Stimulated activated naive B cell treated with anti-CD40 and anti-IgM and Interleukin-4, amounts not matched to agents 10 μg/mL and 1 μg/mL and 100 μg/mL, for 72 hours (primary cell): ENCODE results near the gene KCNA5.

Experiments
- ATAC-seq, 2 donors: fragments of 150-1000 bp; cut with Tn5 transposase; replicated peaks; 2 replicates each; pipeline ENCODE4 v1.10.0; 2021; ENCODE audit warnings: moderate library complexity in 1 of 2
- DNase-seq: peaks from one replicate; pipeline ENCODE4 v3.0.0; 2021
- H3K27ac Mint-ChIP-seq: one replicate; pipeline ENCODE4 v1.8.0; 2022; ENCODE audit warnings: mild to moderate bottlenecking, mixed read lengths
- H3K27me3 Mint-ChIP-seq, 2 donors: one replicate each; pipeline ENCODE4 v1.8.0; 2022; ENCODE audit warnings: mixed read lengths in 2 of 2
- H3K36me3 Mint-ChIP-seq, 2 donors: one replicate each; pipeline ENCODE4 v1.8.0; 2022; ENCODE audit warnings: mixed read lengths in 2 of 2, mild to moderate bottlenecking in 1 of 2
- H3K4me1 Mint-ChIP-seq, 2 donors: one replicate each; pipeline ENCODE4 v1.8.0; 2022; ENCODE audit warnings: mixed read lengths in 2 of 2, mild to moderate bottlenecking in 1 of 2
- H3K4me3 Mint-ChIP-seq, 2 donors: one replicate each; pipeline ENCODE4 v1.8.0; 2022; ENCODE audit warnings: mild to moderate bottlenecking in 2 of 2, mixed read lengths in 2 of 2, moderate library complexity in 1 of 2
- H3K9me3 Mint-ChIP-seq, 2 donors: one replicate each; pipeline ENCODE4 v1.8.0; 2022; ENCODE audit warnings: mixed read lengths in 2 of 2, mild to moderate bottlenecking in 1 of 2

Gene KCNA5

GRCh38 chr12:5085896-5086295, 42.2 kb downstream of the KCNA5 start:
- H3K9me3 Mint-ChIP-seq = no peaks in the 10 kb centered on the region
- H3K4me3 Mint-ChIP-seq = no peak overlapping the region
- DNase-seq (no peak), ATAC-seq (no peak)
- H3K27ac Mint-ChIP-seq = no peak overlapping the region
- peaks cover 20 to 24% of the 10 kb centered on the region in 2 donors for H3K27me3 Mint-ChIP-seq
- no peaks in the 10 kb centered on the region for H3K4me1 Mint-ChIP-seq
- no peaks in the 10 kb centered on the region for H3K36me3 Mint-ChIP-seq

DNA sequence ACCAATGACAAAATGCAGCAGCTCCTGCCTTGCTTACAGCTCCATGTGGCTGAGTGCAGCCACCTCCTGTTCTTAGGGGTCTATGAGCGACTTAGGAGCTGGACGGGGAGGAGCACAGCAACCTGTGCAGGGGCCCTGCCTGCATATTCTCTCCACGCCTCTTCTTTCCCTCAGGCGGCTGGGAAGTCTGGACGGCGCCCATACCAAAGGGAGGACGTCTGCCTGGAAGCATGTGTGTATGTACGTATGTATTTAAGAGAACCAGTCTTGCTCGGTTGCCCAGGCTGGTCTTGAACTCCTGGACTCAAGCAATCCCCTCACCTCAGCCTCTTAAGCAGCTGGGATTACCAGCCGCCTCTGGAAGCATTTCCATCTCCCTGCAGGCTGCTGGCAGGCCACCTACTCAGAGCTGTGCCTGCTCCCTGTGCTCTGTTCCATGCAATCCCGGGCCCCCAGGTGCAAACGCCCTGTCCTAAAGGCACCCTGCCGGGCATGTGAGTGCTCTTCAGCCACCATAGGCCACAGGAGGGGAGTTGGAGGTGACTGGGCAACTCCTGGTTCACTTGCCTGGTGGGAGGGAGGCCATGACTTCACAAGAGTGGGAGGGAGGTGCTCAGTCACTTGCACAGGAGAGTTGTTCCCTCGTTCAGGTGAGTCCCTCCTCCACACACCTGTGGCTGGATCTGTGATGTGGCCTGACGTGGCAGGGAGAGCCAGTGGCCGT, 44.3 kb downstream of the KCNA5 start:
- ATAC-seq (no peak), DNase-seq (no peak)
- Mint-ChIP-seq H3K4me1 (no peaks in the 10 kb centered on the region), H3K36me3 (no peaks in the 10 kb centered on the region), H3K27ac (no peak overlapping the region), H3K4me3 (no peak overlapping the region), H3K9me3 (no peaks in the 10 kb centered on the region), H3K27me3 (peaks cover 22 to 35% of the 10 kb centered on the region in 2 donors)

- no peak for DNase-seq
- H3K27ac Mint-ChIP-seq = no peak overlapping the region
- H3K27me3 Mint-ChIP-seq = peaks cover 26 to 42% of the 10 kb centered on the region in 2 donors
- no peaks in the 10 kb centered on the region for H3K4me1 Mint-ChIP-seq
- no peak for ATAC-seq
- no peaks in the 10 kb centered on the region for H3K9me3 Mint-ChIP-seq
- no peaks in the 10 kb centered on the region for H3K36me3 Mint-ChIP-seq
- H3K4me3 Mint-ChIP-seq = no peak overlapping the region
These were observed 45.0 kb downstream of the KCNA5 start for GRCh38 chr12:5088586-5089264.

DNA sequence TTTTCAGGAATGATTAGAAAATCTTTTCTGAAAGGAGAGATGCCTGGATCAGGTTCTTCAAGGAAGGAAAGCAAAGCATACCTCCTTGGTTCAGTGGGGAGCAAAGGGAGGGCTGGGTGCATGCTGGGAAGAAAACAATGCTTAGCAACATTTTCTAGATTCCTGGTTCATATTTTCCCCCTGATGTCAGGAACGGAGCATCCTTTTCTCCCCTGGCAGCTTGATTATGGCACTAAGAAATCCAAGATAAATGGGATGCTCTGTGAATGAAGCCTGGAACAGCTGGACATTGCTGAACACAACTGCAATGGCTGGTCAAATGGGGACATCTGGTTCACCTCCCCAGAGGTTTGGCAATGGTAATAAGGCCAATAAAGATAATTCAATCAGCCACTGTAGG, 50.9 kb downstream of the KCNA5 start:
- ATAC-seq (no peak), DNase-seq (no peak)
- Mint-ChIP-seq H3K27me3 (peaks cover 47 to 67% of the 10 kb centered on the region in 2 donors), H3K27ac (no peak overlapping the region), H3K36me3 (no peaks in the 10 kb centered on the region), H3K9me3 (no peaks in the 10 kb centered on the region), H3K4me1 (no peaks in the 10 kb centered on the region), H3K4me3 (no peak overlapping the region)

DNA sequence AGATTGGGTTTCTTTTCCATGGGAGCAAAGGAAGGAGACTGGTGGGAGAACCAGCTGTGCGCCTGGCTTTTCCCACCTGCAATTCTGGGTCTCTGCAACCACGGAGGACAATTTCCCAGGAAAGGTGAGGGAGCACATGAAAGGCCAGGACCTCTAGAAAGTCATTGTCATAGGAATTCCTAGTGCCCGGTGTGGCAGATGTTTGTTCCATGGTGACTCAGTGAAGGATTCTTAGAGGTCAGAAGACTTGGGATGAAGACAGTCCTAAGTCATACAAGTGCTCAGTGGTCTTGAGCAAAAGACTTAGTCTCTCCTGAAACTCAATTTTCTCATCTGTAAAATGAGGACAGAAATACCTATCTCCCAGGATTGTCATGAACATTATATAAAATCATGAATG, 51.3 kb downstream of the KCNA5 start:
- Mint-ChIP-seq H3K27me3 (peaks cover 49 to 71% of the 10 kb centered on the region in 2 donors), H3K36me3 (no peaks in the 10 kb centered on the region), H3K4me1 (no peaks in the 10 kb centered on the region), H3K27ac (no peak overlapping the region), H3K4me3 (no peak overlapping the region), H3K9me3 (no peaks in the 10 kb centered on the region)
- DNase-seq (no peak), ATAC-seq (no peak)
